OCI-M2 (cell line): ENCODE results near the gene SRCAP.

Source experiments
- DNase-seq: peaks from one replicate; lab custom pipeline; 2025; ENCODE audit not compliant: unreplicated experiment; lab: John Stamatoyannopoulos, UW

SRCAP gene

GRCh38 chr16:30728899-30729672 is 30.1 kb downstream of the SRCAP start:
- no peak for DNase-seq

DNA sequence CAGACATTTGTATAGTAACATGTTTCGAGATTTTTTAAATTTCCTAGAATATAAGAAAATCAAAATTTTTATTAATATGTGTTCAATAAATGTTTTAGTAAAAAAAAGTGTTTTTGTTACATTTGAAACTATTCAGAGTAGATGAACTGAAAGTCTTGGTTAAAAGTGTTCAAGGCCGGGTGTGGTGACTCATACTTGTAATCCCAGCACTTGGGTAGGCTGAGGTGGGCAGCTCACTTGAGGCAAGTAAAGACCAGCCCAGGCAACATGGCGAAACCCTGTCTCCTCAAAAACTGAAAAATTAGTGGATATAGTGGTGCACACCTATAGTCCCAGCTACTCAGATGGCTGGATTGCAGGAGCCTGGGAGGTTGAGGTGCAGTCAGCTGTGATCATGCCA is 32.4 kb downstream of the SRCAP start:
- DNase-seq: no peak

DNA sequence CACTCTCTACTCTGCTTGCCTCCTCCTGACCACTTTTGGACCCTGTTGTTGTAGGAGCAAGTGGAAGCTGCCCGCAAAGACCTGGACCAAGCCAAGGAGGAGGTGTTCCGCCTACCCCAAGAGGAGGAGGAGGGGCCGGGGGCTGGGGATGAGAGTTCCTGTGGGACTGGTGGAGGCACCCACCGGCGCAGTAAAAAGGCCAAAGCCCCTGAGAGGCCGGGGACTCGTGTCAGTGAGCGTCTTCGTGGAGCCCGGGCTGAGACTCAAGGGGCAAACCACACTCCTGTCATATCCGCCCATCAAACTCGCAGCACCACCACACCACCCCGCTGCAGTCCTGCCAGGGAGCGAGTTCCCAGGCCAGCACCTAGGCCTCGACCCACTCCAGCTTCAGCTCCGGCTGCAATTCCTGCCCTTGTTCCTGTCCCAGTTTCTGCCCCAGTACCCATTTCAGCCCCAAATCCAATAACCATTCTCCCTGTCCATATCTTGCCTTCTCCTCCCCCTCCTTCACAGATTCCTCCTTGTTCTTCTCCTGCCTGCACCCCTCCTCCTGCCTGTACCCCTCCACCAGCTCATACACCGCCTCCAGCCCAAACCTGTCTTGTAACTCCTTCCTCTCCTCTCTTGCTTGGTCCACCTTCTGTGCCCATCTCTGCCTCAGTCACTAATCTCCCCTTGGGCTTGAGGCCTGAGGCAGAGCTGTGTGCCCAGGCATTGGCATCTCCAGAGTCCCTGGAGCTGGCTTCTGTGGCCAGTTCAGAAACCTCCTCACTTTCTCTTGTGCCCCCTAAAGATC is 38.2 kb downstream of the SRCAP start:
- DNase-seq: no peak

GRCh38 chr16:30737794-30738648 is 39.0 kb downstream of the SRCAP start:
- no peak for DNase-seq

- no peak for DNase-seq
These were observed 40.3 kb downstream of the SRCAP start for GRCh38 chr16:30738984-30739951.

DNA sequence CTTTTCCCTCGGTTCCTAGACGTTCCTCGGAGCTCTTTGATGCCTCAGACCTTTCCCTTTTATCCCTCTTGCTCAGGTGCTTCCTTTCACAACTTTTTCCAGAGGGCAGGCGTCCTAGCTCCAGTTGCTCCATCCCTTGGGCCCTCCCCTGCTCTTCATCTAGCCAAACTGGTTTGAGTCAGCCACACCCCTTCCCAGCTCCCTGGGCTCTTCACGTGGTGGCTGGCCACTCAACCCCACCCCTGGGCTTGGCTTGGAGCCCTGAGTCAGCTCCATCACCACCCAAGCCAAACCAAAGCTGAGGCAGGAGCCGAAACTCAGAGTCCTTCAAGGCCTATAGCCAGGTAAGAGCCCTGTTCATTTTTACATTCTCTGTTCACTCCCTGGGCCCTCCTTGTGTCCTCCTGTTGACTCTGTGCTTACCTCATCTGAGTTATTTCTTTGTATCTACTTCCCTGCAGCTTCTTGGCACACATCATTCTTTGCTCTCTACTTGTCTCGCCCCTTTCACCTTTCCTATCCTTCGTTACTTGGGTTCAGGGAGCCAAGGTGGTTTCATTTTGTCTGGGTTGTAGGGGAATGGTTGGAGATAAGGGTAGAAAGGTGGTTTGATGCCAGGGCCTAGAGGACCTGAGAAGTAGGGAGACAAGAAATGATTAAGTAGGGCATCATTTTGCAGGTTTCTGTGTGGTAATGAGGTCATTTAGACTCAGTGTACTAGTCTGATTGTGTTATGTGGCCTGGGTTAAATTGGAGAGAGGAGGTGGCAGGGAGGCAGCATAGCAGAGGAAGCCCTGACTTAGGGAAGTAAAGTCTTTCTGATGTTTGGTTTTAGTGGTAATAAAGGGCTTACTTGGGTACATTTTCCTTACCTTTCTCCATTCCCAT is 41.6 kb downstream of the SRCAP start:
- DNase-seq: no peak

DNA sequence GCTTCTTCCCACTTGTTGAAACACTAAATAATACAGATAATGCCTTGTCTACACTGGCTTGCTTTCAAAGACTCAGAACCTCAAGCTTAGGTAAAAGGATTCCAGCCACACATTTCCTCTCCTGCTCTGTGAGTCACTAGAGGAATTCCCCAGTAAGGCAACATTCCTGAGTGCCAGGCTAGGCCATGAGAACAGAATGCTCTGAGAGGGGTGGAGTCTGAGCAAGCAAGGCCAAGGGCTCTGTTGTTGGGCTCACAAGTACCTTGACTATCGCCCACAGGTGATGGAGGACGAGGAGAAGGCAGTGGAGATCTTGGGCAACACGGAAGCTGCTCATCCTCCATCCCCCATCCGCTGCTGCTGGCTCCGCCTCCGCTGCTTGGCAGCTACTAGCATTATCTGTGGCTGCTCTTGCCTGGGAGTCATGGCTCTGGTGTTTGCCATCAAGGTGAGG is 42.5 kb downstream of the SRCAP start:
- DNase-seq: no peak

GRCh38 chr16:30743716-30744115 is 44.7 kb downstream of the SRCAP start:
- no peak for DNase-seq

- no peak for DNase-seq
These were observed 45.2 kb downstream of the SRCAP start for GRCh38 chr16:30744183-30744582.

- DNase-seq: no peak
These were observed 46.1 kb downstream of the SRCAP start for GRCh38 chr16:30745082-30745481.

GRCh38 chr16:30746638-30747175 is 47.7 kb downstream of the SRCAP start:
- no peak for DNase-seq

DNA sequence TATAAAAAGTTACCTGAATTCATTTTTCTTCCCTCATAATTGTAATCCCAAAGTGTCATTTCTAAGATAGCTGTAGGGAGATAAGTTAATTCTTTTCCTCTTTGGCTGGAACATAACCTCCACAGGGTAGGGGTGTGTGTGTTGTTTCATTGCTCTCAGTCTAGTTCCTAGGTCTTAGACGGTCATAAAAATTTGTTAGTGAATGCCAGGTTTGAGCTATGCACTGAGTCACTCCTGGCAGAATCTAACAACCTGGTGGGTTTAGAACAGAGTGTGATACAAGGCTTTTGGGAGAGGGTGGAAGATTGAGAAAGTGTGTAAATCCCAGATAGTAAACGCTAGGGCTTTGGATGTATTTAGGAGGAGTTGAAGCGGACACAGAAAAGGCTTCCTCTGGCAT is 48.4 kb downstream of the SRCAP start:
- no peak for DNase-seq

DNA sequence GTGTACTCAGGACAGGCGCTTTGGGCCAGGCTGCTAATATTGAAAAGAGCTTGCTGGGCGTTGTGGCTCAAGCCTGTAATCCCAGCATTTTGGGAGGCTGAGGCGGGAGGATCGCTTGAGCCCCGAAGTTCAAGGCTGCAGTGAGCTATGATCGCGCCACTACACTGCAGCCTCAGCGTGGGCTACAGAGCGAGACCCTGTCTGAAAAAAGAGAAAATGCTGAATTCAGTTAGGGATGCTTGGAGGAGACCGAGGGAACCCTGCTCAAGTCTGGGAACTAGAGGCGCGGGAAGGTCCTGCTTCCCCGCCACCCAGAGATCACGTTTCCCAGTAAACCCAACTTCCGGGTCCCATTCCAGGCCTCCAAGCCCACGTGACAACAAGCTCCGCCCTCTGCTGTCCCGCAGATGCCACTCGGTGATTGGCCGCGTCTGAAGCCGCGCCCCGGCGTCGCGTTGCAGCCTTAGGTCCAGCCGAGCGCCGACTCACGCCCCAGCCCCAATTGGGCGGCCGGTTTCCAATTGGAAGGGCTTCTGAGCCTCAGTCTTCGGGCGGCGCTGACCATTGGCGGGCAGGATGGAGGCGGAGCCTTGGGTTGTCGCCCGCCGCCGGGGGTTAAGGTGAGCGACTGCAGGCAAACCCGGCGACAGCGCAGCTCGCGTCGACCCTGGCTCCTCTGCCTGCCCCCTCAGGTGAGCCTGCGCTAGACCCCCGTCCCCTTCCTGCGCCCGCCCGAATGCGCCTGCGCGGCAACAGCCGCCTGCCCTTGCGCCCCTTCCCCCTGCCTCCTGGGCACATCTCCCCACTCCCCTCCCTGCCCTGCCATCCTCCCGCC is 49.0 kb downstream of the SRCAP start, which contains the start of gene PHKG2:
Gene PHKG2 (plus strand): TSS at position 627 of the 835 bp plus-strand sequence. CDS start 396 bp downstream, outside the sequence.
- DNase-seq: peak; percentile 66

GRCh38 chr16:30748634-30749445 is 49.9 kb downstream of the SRCAP start:
- DNase-seq: no peak

DNA sequence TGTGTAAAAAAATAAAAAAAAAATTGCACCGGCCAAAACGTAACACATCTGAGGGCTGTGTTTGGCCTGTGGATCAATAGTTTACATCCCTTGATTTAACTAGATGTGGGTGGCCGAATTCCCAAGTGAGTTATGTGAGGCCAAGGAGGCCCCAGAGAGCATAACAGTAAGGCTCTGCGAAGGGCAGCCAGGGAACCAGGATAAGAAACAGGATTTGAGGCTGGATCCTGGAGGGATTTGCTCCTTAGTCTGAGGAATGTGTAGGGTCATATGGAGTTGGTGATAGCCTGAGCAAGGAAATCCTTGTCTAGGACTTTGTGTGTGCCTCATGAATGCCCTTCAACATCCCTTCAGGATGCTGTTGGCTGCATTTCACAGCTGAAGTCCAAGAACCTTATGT is 51.2 kb downstream of the SRCAP start:
- DNase-seq: no peak

GRCh38 chr16:30750876-30751465 is 52.0 kb downstream of the SRCAP start:
- no peak for DNase-seq

GRCh38 chr16:30753596-30753995 is 54.6 kb downstream of the SRCAP start:
- DNase-seq: no peak
